HEK293T (cell line): ENCODE measurements around the gene NDUFS1.
"Not testable (repeated sequence)": the region's sequence is repeated elsewhere in the genome, so short reads cannot be mapped to it uniquely, and the experiment has no call there.

Experiments
- BHLHE40 ChIP-seq: fragments of 450-650 bp; IDR thresholded peaks from 2 replicates; pipeline ENCODE4 v1.6.1; 2016; ENCODE audit warnings: mild to moderate bottlenecking, moderate library complexity, borderline replicate concordance
- ELF4 ChIP-seq: fragments of 450-650 bp; IDR thresholded peaks from 2 replicates; pipeline ENCODE4 v1.6.1; 2017; ENCODE audit warnings: antibody characterized with exemption
- FOXM1 ChIP-seq: fragments of 450-650 bp; IDR thresholded peaks from 2 replicates; pipeline ENCODE4 v1.6.1; 2017; ENCODE audit warnings: mild to moderate bottlenecking, borderline replicate concordance
- HDGF ChIP-seq: fragments of 450-650 bp; IDR thresholded peaks from 2 replicates; pipeline ENCODE4 v1.6.1; 2017; ENCODE audit warnings: antibody characterized with exemption, borderline replicate concordance
- LEF1 ChIP-seq: fragments of 450-650 bp; IDR thresholded peaks from 2 replicates; pipeline ENCODE4 v1.6.1; 2017; ENCODE audit warnings: mild to moderate bottlenecking, borderline replicate concordance
- PKNOX1 ChIP-seq: fragments of 450-650 bp; IDR thresholded peaks from 2 replicates; pipeline ENCODE4 v1.6.1; 2016
- SP1 ChIP-seq: fragments of 450-650 bp; IDR thresholded peaks from 2 replicates; pipeline ENCODE4 v1.6.1; 2017
- SUZ12 ChIP-seq: fragments of 450-650 bp; IDR thresholded peaks from 2 replicates; pipeline ENCODE4 v1.6.1; 2016; ENCODE audit warnings: mild to moderate bottlenecking
- ZNF384 ChIP-seq: fragments of 450-650 bp; IDR thresholded peaks from 2 replicates; pipeline ENCODE4 v1.6.1; 2016

DNA sequence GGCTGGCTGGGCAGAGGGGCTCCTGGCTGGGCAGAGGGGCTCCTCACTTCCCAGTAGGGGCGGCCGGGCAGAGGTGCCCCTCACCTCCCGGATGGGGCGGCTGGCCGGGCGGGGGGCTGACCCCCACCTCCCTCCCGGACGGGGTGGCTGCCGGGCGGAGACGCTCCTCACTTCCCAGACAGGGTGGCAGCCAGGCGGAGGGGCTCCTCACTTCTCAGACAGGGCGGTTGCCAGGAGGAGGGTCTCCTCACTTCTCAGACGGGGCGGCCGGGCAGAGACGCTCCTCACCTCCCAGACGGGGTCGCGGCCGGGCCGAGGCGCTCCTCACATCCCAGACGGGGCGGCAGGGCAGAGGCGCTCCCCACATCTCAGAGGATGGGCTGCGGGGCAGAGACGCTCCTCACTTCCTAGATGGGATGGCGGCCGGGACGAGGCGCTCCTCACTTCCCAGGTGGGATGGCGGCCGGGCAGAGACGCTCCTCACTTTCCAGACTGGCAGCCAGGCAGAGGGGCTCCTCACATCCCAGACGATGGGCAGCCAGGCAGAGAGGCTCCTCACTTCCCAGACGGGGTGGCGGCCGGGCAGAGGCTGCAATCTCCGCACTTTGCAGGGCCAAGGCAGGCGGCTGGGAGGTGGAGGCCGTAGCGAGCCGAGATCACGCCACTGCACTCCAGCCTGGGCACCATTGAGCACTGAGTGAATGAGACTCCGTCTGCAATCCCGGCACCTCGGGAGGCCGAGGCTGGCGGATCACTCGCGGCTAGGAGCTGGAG, 12.6 kb upstream of the NDUFS1 start:
- TF ChIP-seq ELF4, LEF1, FOXM1, SP1, HDGF, PKNOX1, BHLHE40, SUZ12, ZNF384: not testable (repeated sequence)
